Sigmoid colon (tissue), 4 donors: ENCODE measurements around the gene EIF1B.

Experiments
- EP300 ChIP-seq, 4 donors: sonication (generic); formaldehyde crosslinking; IDR thresholded peaks; one replicate each; pipeline ENCODE4 v1.6.1; 2017; ENCODE audit warnings: antibody characterized with exemption in 4 of 4
- POLR2A ChIP-seq, 2 donors: fragments of 450-650 bp; IDR thresholded peaks; one replicate each; pipeline ENCODE4 v1.6.1; 2016; ENCODE audit warnings: antibody characterized with exemption in 2 of 2, mild to moderate bottlenecking in 2 of 2, moderate library complexity in 2 of 2
- POLR2AphosphoS5 ChIP-seq, 4 donors: sonication (generic); formaldehyde crosslinking; IDR thresholded peaks; one replicate each; pipeline ENCODE4 v1.6.1; 2017; ENCODE audit warnings: antibody characterized with exemption in 4 of 4
- TF ChIP-seq, protein P1 (sequence below), 4 experiments: fragments of 450-650 bp in 3 of 4; fragments of 200-600 bp in 1 of 4; IDR thresholded peaks; one replicate each; pipeline ENCODE4 v1.5.1; 2016 to 2019; ENCODE audit warnings: antibody characterized with exemption in 4 of 4, mild to moderate bottlenecking in 3 of 4, moderate library complexity in 2 of 4

GRCh38 chr3:40292637-40293349 lies 16.7 kb upstream of the EIF1B start:
- TF ChIP-seq POLR2A (IDR thresholded peaks at IDR 0.05) (no peak), EP300 (IDR thresholded peaks at IDR 0.05) (no peak), POLR2AphosphoS5 (IDR thresholded peaks at IDR 0.05) (no peak)
- TF ChIP-seq, protein P1, sequence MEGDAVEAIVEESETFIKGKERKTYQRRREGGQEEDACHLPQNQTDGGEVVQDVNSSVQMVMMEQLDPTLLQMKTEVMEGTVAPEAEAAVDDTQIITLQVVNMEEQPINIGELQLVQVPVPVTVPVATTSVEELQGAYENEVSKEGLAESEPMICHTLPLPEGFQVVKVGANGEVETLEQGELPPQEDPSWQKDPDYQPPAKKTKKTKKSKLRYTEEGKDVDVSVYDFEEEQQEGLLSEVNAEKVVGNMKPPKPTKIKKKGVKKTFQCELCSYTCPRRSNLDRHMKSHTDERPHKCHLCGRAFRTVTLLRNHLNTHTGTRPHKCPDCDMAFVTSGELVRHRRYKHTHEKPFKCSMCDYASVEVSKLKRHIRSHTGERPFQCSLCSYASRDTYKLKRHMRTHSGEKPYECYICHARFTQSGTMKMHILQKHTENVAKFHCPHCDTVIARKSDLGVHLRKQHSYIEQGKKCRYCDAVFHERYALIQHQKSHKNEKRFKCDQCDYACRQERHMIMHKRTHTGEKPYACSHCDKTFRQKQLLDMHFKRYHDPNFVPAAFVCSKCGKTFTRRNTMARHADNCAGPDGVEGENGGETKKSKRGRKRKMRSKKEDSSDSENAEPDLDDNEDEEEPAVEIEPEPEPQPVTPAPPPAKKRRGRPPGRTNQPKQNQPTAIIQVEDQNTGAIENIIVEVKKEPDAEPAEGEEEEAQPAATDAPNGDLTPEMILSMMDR (IDR thresholded peaks at IDR 0.05): no peak
